Activated CD4-positive, alpha-beta T cell treated with anti-CD3 and anti-CD28 coated beads, Interleukin-2, Interleukin-6, amounts not matched to agents 100 ng/mL and 50 ng/mL, durations not matched to agents 16 hours and 8 hours (primary cell): Measurements from ENCODE around the gene KRTAP9-4.
A peak's percentile ranks its signal among the peaks of the same experiment; 100 is the strongest.
"Not testable (repeated sequence)": the region's sequence is repeated elsewhere in the genome, so short reads cannot be mapped to it uniquely, and the experiment has no call there.

Experiments
- DNase-seq: peaks from one replicate; pipeline ENCODE4 v3.0.0-alpha.2; 2020

KRTAP9-4 gene, protein sequence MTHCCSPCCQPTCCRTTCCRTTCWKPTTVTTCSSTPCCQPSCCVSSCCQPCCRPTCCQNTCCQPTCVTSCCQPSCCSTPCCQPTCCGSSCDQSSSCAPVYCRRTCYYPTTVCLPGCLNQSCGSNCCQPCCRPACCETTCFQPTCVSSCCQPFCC

DNA sequence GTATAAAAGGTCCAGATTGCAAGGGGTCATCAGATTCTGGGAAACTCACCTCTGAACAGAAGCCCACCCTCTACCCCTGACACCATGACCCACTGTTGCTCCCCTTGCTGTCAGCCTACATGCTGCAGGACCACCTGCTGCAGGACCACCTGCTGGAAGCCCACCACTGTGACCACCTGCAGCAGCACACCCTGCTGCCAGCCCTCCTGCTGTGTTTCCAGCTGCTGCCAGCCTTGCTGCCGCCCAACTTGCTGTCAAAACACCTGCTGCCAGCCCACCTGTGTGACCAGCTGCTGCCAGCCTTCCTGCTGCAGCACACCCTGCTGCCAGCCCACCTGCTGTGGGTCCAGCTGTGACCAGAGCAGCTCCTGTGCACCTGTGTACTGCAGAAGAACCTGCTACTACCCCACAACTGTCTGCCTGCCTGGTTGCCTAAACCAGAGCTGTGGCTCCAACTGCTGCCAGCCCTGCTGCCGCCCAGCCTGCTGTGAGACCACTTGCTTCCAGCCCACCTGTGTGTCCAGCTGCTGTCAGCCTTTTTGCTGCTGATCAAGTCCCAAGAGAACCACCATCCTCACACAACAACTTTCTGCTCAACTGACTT lies at the start of gene KRTAP9-4:
Gene KRTAP9-4, plus strand, starts transcription at position 51 of the 604 bp plus-strand sequence. Its CDS starts 34 bp downstream, at position 85.
- DNase-seq, result not testable (repeated sequence)

DNA sequence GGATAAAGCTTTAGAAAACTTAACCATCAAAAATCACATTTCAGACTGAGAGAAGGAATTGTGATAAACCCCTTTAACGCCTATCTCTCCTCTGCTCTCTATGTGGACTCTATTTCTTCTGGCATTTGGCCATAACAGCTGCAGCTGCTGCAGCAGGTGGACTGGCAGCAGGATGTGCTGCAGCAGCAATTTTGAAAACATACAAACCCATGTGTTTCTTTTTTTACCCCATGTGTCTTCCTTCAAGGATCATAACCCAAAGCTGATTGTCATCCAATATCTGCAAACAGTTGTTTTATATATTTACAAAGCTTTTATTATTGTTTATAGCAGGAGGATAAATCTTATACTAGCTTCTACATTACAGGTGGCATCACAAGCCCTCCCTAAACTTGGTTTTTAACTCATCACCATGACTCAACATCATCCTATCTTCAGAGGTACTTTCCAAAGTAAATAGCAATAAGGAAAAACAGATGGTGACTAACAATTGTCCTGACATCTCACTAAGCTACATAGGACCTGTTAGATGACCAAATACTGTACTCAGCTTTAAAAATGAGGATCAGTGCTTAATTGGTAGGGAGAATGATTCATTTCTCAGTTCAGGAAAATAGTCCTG lies 37.5 kb upstream of the KRTAP9-4 start:
- peak; percentile 2 for DNase-seq

DNA sequence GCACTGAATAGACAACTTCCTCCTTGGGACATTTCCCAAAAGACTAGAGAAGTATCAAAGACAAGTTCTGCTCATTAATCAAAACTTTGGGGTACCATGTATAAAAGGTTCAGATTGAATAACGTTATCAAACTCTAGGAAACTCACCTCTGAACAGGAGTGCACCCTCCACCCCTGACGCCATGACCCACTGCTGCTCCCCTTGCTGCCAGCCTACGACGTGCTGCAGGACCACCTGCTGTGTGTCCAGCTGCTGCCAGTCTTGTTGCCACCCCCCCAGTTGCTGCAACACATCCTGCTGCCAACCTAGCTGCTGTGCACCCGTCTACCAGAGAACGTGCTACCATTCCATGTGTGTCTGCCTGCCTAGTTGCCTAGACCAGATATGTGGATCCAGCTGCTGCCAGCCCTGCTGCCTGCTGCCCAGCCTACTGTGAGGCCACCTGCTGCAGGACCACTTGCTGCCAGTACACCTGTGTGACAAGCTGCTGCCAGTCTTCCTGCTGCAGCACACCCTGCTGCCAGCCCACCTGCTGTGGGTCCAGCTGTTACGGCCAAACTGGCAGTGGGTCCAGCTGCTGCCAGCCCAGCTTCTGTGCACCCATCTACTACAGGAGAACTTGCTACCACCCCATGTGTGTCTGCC lies 36.8 kb upstream of the KRTAP9-4 start:
- DNase-seq, result no peak

DNA sequence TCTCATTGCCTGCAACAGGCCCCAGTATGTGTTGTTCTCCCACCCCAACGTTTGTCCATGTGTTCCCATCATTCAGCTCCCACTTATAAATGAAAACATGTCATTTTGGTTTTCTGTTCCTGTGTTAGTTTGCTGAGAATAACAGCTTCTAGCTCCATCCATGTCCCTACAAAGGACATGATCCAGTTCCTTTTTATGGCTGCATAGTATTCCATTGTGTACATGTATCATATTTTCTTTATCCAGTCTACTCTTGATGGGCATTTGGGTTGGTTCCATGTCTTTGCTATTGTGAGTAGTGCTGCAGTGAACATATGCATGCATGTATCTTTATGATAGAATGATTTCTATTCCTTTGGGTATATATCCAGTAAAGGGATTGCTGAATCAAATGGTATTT lies 33.8 kb upstream of the KRTAP9-4 start:
- no peak for DNase-seq

DNA sequence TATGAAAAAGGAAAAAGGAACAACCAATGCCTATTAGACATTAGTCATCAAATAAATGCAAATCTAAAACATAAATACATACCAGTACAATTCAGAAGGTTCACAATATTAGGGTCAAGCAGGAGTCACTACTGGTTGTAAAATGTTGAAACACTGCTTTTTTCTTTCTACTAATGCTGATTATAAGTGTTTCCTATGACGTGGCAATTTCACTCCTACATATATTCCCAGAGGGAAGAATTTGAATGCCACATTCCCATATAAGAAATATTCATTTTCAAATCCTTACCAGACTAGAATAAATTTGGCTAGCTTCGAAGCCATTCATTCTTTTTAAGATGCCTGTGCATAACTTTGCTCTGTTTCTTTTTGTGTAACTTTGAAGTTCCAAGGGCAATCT lies 25.7 kb upstream of the KRTAP9-4 start:
- DNase-seq, result no peak

DNA sequence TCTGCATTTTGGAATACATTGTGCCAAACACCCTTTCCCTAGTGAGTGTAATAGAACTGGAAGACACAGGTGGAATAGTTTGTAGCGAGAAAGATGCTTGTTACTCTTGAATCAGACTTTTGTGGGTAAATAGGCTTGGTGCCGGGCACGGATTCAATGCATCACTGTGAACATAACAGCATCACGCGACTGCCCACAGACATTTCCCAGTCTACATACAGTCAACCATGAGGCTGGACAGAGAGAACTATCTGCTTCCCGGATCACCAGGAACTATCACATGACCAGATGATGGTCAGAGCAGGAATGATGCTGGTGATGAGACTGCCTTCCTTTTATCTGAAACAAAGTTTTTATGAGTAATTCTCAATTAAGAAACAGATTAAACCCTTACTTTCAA lies 23.4 kb upstream of the KRTAP9-4 start:
- DNase-seq, result no peak

DNA sequence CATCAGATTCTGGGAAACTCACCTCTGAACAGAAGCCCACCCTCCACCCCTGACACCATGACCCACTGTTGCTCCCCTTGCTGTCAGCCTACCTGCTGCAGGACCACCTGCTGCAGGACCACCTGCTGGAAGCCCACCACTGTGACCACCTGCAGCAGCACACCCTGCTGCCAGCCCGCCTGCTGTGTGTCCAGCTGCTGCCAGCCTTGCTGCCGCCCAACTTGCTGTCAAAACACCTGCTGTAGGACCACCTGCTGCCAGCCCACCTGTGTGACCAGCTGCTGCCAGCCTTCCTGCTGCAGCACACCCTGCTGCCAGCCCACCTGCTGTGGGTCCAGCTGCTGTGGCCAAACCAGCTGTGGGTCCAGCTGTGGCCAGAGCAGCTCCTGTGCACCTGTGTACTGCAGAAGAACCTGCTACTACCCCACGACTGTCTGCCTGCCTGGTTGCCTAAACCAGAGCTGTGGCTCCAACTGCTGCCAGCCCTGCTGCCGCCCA lies 22.8 kb upstream of the KRTAP9-4 start, which contains the start of gene KRTAP9-2:
Gene KRTAP9-2, plus strand, starts transcription at position 51 of the 498 bp plus-strand sequence. Its CDS starts 7 bp downstream, at position 58.
- DNase-seq, result not testable (repeated sequence)

DNA sequence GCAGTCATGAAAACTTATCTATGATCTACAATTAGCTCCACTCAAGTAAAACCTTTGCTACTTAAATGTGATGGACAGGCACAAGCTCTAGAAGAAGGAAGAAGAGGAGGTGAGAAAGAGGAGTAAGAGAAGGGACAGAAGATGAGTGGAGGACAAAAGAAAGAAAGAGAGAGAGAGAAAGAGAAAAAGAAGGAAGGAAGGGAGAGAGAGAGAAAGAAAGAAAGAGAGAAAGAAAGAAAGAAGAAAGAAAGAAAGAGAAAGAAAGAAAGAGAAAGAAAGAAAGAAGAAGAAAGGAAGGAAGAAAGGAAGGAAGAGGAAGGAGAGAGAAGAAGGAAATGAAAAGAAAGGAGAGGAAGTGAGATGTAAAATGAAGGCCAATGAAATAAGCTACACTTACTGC lies 19.4 kb upstream of the KRTAP9-4 start:
- DNase-seq, result no peak

DNA sequence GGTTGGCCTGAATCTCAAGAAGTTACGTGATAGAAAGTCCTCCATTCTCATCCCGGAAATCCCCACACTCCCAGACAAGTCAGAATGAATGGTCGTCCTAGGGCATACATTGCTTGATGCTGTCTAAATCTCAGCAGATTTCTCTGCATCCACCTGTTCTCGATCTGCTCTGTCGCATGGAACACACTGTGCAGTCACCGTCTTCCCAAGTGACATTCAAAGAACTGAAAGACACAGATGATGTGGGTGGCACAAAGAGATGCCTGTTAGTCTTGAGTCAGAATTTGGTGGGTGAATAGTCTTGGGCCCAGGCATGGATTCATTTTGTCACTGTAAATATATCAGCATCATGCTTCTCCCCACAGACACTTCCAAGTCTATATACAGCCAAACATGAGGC lies 17.8 kb upstream of the KRTAP9-4 start:
- no peak for DNase-seq

DNA sequence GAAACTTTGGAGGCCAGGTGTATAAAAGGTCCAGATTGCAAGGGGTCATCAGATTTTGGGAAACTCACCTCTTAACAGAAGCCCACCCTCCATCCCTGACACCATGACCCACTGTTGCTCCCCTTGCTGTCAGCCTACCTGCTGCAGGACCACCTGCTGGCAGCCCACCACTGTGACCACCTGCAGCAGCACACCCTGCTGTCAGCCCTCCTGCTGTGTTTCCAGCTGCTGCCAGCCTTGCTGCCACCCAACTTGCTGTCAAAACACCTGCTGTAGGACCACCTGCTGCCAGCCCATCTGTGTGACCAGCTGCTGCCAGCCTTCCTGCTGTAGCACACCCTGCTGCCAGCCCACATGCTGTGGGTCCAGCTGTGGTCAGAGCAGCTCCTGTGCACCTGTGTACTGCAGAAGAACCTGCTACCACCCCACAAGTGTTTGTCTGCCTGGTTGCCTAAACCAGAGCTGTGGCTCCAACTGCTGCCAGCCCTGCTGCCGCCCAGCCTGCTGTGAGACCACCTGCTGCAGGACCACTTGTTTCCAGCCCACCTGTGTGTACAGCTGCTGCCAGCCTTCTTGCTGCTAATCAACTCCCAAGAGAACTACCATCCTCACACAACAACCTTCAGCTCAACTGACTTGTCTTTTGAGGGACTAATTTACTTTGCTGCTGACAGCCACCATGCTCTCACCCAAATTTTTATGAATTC lies 16.9 kb upstream of the KRTAP9-4 start, which contains the start of gene KRTAP9-3:
Gene KRTAP9-3, plus strand, starts transcription at position 51 of the 707 bp plus-strand sequence. Its CDS starts 53 bp downstream, at position 104.
- DNase-seq, result not testable (repeated sequence)

DNA sequence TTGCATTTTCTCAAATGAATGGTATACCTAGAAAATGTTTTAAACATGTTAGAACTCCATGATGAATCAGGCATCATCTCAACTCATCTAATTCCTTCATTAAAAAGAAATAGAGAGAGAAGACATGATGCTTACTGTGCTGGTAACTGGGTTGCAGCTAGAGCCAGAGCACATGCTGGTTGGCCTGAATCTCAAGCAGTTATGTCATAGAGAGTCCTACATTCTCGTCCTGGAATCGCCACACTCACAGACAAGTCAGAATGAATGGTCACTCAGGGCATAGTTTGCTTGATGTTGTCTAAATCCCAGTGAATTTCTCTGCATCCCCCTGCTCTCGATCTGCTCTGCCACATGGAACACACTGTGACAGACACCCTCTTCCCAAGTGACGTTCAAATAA lies 12.4 kb upstream of the KRTAP9-4 start:
- DNase-seq, result not testable (repeated sequence)

DNA sequence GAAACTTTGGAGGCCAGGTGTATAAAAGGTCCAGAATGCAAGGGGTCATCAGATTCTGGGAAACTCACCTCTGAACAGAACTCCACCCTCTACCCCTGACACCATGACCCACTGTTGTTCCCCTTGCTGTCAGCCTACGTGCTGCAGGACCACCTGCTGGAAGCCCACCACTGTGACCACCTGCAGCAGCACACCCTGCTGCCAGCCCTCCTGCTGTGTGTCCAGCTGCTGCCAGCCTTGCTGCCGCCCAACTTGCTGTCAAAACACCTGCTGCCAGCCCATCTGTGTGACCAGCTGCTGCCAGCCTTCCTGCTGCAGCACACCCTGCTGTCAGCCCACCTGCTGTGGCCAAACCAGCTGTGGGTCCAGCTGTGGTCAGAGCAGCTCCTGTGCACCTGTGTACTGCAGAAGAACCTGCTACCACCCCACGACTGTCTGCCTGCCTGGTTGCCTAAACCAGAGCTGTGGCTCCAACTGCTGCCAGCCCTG lies 11.5 kb upstream of the KRTAP9-4 start, which contains the start of gene KRTAP9-8:
Gene KRTAP9-8, plus strand, starts transcription at position 51 of the 489 bp plus-strand sequence. Its CDS starts 53 bp downstream, at position 104.
- not testable (repeated sequence) for DNase-seq

DNA sequence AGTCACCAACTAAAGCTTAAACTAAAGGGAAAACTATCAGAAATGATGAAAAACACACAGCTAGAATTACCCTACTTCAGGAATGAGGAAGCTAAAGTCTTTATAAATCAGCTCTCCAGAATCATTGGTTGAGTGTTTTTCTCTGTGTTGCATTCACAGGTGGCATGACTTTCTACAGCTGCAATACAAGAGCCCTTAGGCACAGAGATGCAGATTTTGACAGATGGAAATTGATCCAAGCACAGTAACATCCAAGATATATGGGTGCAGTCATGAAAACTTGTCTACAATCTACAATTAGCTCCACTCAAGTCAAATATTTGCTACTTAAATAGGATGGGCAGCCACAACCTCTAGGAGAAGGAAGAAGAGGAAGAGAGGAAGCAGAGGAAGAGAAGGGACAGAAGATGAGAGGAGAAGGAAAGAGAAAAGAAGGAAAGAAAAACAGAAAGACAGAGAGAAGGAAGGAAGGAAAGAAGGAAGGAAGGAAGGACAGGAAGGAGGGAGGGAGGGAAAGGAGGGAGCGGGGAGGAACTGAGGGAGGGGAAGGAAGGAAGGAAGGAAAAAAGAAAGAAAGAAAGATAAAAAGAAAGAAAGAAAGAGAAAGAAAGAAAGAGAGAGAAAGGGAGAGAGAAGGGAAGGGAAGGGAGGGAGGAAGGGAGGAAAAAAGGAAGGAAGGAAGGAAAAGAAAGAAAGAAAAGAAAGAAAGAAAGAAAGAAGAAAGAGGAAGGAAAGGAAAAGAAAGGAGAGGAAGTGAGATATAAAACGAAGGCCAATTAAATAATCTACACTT lies 2.3 kb upstream of the KRTAP9-4 start:
- DNase-seq, result not testable (repeated sequence)

DNA sequence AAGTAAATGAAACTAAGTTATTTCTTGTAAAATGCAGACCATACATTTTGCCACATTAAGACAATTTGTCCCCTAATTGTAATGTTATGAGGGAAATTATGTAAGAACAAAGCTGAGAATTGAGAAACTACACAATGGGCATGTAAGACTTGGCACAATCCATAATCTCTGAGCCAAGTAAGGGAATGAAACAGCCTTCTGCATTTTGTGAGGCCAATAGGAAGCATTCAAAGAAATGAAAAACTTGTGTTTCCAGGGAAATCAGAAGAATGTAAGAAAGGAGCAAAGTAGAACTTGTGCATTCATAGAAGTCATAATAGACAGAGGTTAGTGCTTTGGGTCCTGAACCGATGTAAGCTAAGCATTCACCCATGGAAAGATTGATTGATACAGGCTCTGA lies 1.8 kb downstream of the KRTAP9-4 start:
- DNase-seq, result no peak

DNA sequence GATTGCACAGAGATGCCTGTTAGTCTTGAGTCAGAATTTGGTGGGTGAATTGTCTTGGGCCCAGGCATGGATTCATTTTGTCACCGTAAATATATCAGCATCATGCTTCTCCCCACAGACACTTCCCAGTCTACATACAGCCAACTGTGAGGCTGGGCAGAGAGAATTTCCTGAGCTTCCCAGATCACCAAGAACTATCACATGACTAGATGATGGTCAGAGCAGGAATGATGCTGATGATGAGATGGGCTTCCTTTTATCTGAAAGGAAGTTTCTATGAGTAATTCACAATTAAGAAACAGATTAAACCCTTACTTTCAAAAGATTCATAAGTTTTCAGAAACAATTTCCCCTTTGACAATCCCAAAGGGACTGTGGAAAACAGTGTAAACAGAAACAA lies 5.4 kb downstream of the KRTAP9-4 start:
- no peak for DNase-seq

DNA sequence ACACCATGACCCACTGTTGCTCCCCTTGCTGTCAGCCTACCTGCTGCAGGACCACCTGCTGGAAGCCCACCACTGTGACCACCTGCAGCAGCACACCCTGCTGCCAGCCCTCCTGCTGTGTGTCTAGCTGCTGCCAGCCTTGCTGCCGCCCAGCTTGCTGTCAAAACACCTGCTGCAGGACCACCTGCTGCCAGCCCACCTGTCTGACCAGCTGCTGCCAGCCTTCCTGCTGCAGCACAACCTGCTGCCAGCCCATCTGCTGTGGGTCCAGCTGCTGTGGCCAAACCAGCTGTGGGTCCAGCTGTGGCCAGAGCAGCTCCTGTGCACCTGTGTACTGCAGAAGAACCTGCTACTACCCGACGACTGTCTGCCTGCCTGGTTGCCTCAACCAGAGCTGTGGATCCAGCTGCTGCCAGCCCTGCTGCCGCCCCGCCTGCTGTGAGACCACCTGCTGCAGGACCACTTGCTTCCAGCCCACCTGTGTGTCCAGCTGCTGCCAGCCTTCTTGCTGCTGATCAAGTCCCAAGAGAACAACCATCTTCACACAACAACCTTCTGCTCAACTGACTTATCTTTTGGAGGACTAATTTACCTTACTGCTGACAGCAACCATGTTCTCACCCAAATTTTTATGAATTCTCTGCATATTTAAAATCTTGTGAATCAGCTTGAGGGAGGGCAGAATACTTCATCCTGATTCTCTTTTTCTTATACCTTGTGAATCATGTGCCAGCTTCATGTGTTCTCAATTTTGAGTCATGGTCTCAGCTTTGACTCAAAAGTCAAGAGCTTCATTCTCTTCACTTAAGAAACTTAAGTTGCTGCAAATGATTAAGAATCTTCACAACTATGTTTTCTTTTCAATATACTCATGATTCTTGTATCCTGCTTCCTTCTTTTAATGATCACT lies 6.1 kb downstream of the KRTAP9-4 start, which contains the start of gene KRTAP9-9:
Gene KRTAP9-9, plus strand, starts transcription at position 4 of the 910 bp plus-strand sequence.
- not testable (repeated sequence) for DNase-seq

DNA sequence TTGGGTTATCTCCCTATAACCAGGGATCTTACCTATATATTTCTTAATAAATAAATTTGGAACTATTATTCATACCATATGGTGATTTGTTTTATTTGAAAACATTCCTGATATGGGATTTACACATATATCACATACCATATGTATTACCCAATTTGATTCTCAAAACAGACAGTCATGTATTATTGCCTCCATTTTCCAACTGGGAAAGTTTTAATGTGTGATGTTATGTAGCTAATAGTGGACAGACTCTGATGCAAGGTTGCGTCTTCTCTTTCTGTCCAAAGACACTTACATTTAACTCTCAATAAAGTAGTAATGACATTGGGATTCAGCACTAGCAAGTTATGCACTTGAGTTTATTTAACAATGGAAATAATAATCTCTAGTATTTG lies 6.8 kb downstream of the KRTAP9-4 start:
- no peak for DNase-seq

DNA sequence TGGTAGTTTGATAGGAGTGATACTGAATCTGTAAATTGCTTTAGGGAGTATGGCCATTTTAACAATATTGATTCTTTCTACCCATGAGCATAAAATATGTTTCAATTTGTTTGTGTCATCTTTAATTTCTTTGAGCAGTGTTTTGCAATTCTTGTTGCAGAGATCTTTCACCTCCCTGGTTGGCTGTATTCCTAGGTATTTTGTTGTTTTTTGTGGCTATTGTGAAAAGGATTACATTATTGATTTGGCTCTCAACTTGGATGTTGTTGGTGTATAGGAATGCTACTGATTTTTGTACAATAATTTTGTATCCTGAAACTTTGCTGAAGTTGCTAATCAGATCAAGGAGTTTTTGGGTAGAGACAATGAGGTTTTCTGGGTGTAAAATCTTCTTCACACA lies 8.9 kb downstream of the KRTAP9-4 start:
- no peak for DNase-seq

DNA sequence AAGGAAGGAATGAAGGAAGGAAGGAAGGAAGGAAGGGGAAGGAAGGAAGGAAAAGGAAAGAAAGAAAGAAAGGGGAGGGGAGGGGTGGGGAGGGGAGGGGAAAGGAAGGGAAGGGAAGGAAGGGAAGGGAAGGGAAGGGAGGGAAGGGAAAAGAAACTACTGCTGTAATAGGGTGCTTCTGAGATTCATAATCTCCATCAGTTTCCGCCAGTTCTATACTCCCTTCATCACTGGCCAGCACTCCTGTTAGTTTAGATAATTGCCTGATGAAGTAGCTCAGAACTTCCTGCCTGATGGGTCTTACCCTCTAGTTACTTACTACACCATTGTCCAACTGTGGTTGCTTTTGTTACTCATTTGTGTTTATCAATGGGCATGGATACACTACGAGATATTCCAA lies 13.7 kb downstream of the KRTAP9-4 start:
- DNase-seq, result no peak

DNA sequence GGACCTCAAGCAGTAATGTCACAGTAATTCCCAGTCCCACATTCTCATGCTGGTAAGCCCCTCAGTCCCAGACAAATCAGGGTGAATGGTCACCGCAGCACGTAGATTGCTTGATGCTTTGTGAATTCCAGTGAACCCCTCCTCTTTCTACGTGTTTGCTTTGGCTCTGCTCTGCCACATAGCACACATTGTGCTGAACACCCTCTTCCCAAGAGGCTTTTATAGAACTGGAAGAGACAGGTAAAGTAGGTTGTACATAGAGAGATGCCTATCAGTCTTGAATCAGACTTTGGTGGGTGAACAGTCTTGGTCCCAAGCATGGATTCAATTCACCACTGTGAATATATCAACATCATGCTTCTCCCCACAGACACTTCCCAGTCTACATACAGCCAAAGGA lies 15.1 kb downstream of the KRTAP9-4 start:
- no peak for DNase-seq
